ENCODE data around the gene DPT. TPM values are rescaled to one million over a fixed set of nuclear protein-coding genes. Genes with fewer than 3 reads are reported as not detected.

DPT gene
- total and polyA plus RNA-seq, 10 of the 15 experiments (the other 5 are each of a cell fraction or from before 2014, with no cell fraction given), result 0.05 to 0.10 TPM; not detected in 8

- in situ Hi-C loops (cut with MboI) (no loop called here), intact Hi-C loops (cut with micrococcal nuclease; ENCODE audit: unreplicated experiment) (no loop called here)
- Histone ChIP-seq H3K4me3 (no peak overlapping the region), H3K4me1 (ENCODE audit: control insufficient read depth, insufficient read depth, low read length) (no peaks in the 10 kb centered on the region), H2AFZ (ENCODE audit: control insufficient read depth, low read depth, low read length) (no peak overlapping the region), H3K4me2 (ENCODE audit: control insufficient read depth, insufficient read depth) (no peak overlapping the region), H3K79me2 (ENCODE audit: control insufficient read depth, insufficient read depth, low read length) (no peaks in the 10 kb centered on the region), H4K20me1 (ENCODE audit: control insufficient read depth, insufficient read depth) (no peaks in the 10 kb centered on the region), H3K27ac (ENCODE audit: control insufficient read depth, insufficient read depth) (no peak overlapping the region), H3K27me3 (replicated peaks in 1 of 2; ENCODE audit: control insufficient read depth in 2 of 2, insufficient read depth in 2 of 2, low read length in 1 of 2) (no peaks in the 10 kb centered on the region; a peak in 2 of 4 replicates), H3K9me3 (replicated peaks; ENCODE audit: control insufficient read depth, insufficient read depth, low read length) (no peaks in the 10 kb centered on the region), H3K36me3 (ENCODE audit: control insufficient read depth in 2 of 2, insufficient read depth in 2 of 2, low read length in 1 of 2) (no peaks in the 10 kb centered on the region), H3K9ac (ENCODE audit: control insufficient read depth, insufficient read depth, low read length) (no peak overlapping the region)
- RAD21 ChIA-PET (ENCODE audit: unreplicated experiment), result no interaction called here
- CTCF ChIA-PET, result no interaction called here
- DNase-seq (ENCODE audit: low read depth, low spot score) (no peak), ATAC-seq (no peak), FAIRE-seq (no peak)
- TF ChIP-seq MTA3 (IDR thresholded peaks at IDR 0.05; ENCODE audit: borderline replicate concordance, low read length) (no peak), JUNB (IDR thresholded peaks at IDR 0.05) (no peak), RFX5 (IDR thresholded peaks at IDR 0.05; ENCODE audit: low read depth, low read length) (no peak), RAD21 (IDR thresholded peaks at IDR 0.05; ENCODE audit: insufficient read depth, low read depth, low read length) (no peak), HDAC6 (IDR thresholded peaks at IDR 0.05; ENCODE audit: unreplicated experiment) (no peak), MXI1 (IDR thresholded peaks at IDR 0.05; ENCODE audit: low read depth, low read length) (no peak), CEBPZ (IDR thresholded peaks at IDR 0.05; ENCODE audit: low read depth, low read length) (no peak), ATF3 (IDR thresholded peaks at IDR 0.05; ENCODE audit: borderline replicate concordance, extremely low read depth, low read depth, low read length) (no peak), ZNF207 (IDR thresholded peaks at IDR 0.05; ENCODE audit: borderline replicate concordance) (no peak), RELA (IDR thresholded peaks at IDR 0.05; ENCODE audit: borderline replicate concordance, partially characterized antibody) (no peak), BCL11A (IDR thresholded peaks at IDR 0.05; ENCODE audit: low read depth, low read length) (no peak), RCOR1 (conservative IDR thresholded peaks at IDR 0.05; ENCODE audit: low read depth, low read length) (no peak), TBL1XR1 (IDR thresholded peaks at IDR 0.05; ENCODE audit: low read depth, low read length) (no peak), ESRRA (IDR thresholded peaks at IDR 0.05; ENCODE audit: low read length) (no peak), SIN3A (IDR thresholded peaks at IDR 0.05; ENCODE audit: low read depth, low read length) (no peak), STAT3 (IDR thresholded peaks at IDR 0.05; ENCODE audit: low read depth, low read length) (no peak), E4F1 (IDR thresholded peaks at IDR 0.05; ENCODE audit: borderline replicate concordance, partially characterized antibody) (no peak)
- TF ChIP-seq, protein P1, sequence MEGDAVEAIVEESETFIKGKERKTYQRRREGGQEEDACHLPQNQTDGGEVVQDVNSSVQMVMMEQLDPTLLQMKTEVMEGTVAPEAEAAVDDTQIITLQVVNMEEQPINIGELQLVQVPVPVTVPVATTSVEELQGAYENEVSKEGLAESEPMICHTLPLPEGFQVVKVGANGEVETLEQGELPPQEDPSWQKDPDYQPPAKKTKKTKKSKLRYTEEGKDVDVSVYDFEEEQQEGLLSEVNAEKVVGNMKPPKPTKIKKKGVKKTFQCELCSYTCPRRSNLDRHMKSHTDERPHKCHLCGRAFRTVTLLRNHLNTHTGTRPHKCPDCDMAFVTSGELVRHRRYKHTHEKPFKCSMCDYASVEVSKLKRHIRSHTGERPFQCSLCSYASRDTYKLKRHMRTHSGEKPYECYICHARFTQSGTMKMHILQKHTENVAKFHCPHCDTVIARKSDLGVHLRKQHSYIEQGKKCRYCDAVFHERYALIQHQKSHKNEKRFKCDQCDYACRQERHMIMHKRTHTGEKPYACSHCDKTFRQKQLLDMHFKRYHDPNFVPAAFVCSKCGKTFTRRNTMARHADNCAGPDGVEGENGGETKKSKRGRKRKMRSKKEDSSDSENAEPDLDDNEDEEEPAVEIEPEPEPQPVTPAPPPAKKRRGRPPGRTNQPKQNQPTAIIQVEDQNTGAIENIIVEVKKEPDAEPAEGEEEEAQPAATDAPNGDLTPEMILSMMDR (IDR thresholded peaks at IDR 0.05 in 2 of 3, conservative IDR thresholded peaks at IDR 0.05 in 1 of 3; ENCODE audit: control insufficient read depth in 2 of 3, extremely low read depth in 1 of 3, insufficient read depth in 1 of 3, low read depth in 3 of 3, low read length in 3 of 3), result no peak
- WGBS (ENCODE audit: insufficient coverage, insufficient replicate concordance, low lambda C conversion rate, missing lambda C conversion rate), result 0% methylated on average over 3 of the region's 3 CpGs
- SMC1A ChIA-PET (ENCODE audit: uncharacterized antibody, unreplicated experiment), result no interaction called here
- POLR2A ChIA-PET, result no interaction called here
- BruUV-seq (replicated peaks), result no TSS peak
These were observed 36.5 kb downstream of the DPT start for GRCh38 chr1:168692472-168692871.
